CD4-positive, alpha-beta T cell treated with Interferon gamma for 1 hour (primary cell): ENCODE measurements around the gene METTL16.
"Not testable (repeated sequence)": the region's sequence is repeated elsewhere in the genome, so short reads cannot be mapped to it uniquely, and the experiment has no call there.

Experiments used
- DNase-seq: peaks from one replicate; pipeline ENCODE4 v3.0.0-alpha.2; 2020

Gene METTL16, protein sequence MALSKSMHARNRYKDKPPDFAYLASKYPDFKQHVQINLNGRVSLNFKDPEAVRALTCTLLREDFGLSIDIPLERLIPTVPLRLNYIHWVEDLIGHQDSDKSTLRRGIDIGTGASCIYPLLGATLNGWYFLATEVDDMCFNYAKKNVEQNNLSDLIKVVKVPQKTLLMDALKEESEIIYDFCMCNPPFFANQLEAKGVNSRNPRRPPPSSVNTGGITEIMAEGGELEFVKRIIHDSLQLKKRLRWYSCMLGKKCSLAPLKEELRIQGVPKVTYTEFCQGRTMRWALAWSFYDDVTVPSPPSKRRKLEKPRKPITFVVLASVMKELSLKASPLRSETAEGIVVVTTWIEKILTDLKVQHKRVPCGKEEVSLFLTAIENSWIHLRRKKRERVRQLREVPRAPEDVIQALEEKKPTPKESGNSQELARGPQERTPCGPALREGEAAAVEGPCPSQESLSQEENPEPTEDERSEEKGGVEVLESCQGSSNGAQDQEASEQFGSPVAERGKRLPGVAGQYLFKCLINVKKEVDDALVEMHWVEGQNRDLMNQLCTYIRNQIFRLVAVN

DNA sequence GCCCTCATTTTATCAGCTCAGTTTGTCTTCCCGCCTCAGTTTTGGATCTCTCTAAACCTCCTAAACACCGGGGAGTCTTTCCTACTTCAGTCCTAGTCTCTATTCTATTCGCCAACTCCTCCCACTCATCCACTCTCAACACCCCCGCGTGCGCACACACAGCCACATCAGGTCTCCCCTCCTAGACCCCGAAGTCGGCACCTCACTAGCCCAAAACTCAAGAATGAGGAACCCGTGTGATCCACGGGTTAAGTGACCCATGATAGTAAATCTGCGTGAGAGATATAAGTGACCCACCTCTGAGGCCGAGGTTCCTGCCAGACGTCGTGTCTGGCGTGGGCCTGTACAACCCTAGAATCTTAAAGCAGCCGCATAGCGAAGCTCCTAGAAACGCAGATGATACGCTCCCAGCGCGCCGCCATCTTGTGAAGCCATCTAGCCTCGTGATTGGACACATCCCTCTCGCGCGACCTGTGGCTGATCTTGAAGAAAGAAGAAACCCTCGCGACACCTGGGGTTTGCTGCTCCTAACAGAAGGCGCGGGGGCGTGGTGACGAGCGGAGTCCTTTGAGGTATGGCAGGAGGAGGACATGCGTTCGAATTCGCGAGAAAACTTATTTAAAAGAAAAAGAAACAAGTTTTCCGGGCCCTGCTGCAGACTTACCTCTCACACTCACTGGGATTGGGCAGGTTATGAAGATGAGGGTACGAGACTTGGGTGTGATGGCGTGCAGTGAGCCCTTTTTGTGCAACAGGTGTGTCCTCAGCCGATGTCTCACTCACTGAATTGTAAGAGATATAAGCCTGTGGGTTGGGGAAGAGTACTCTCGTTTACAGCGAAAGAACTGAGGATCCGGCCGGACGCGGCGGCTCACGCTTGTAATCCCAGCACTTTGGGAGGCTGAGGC is at the start of gene METTL16:
METTL16 (minus strand) TSS at position 427 of the 908 bp plus-strand sequence. CDS start 9,557 bp downstream, outside the sequence.
- peak; percentile 96 for DNase-seq

DNA sequence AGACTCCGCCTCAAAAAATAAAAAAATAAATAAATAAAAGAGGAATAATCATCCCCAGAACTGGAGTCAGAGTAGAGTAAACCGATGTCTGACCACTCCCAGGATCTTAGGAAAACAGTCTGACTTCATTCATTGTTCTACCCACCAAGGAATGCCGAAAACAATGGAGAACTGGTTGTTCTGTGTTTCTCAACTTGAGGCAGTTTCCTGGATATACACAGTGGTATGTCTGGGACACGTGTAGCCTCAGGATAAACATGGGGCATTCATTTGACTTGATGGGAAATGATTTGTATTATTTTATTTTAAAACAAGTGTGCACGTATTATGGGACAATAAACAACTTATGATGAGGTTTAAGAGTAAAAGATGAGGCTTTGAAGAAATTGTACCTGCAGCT is 49.0 kb upstream of the METTL16 start:
- no peak for DNase-seq

DNA sequence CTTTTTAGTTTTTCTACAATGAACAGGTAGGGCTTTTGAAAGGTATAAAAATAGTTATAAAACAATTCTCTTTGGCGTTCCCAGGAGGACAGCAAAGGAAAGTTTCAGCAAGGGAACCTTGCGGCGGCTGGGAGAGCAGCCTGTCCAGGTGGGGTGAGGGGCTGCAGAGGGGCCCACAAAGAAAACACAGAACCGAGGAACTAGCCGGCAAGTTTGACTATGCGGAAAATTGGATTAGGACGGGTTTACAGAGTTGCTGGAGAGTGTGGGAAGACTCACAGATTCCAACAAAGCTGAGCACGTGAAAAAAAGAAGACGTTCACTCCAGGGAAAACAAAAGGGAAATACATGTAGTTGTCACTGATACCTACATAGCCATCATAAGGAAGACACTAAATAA is 40.2 kb upstream of the METTL16 start:
- DNase-seq, result no peak

DNA sequence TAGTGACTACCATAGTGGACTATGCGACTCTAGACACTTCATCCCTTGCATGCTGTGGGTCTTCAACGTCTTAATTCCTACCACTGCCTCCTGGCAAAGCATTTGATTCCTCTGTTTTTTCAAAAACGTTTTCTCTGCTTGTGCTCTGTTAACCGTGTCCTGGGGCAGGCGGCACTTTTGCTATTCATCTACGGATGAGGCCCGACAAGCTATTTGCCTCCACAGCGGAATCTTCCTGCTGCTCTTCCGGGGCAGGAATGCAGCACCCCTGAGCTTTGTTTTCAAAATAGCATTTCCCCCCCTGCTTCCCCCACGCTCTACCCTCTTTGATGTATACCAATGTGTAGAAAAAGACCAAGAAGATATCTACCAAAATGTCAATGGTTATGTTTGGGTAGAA is 39.8 kb upstream of the METTL16 start:
- no peak for DNase-seq

DNA sequence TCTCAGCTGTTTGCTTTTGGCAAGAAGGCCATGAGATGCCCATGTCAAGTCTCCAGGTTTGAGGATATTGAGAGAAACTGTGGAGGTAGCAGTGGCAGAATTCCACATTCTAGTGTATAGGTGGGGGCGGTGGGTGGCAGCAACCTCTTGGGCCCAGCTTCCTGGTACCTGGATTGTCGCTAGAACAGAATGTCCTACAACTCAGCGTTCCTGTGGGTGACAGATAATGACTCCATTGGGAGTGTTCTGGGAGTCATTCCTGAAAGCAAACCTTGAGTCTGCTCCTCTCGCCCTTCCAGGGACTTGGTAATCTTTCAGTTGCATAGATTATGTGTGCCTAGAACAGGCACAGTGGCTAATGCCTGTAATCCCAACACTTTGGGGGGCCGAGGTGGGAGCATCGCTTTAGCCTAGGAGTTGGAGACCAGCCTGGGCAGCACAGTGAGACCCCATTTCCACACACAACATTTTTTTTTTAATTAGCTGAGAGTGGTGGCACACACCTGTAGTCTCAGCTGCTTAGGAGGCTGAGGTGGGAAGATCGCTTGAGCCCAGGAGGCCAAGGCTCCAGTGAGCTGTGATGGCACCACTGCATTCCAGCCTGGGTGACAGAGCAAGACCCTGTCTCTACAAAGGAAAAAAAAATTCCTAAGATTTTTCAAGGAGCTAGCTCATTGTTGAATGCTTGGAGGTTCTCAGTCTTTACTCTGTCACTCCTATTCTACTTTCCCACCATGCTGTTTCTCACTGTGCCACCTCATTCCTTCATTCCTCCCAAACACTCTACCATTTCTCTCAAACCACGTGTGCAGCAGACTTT is 37.9 kb upstream of the METTL16 start:
- no peak for DNase-seq

DNA sequence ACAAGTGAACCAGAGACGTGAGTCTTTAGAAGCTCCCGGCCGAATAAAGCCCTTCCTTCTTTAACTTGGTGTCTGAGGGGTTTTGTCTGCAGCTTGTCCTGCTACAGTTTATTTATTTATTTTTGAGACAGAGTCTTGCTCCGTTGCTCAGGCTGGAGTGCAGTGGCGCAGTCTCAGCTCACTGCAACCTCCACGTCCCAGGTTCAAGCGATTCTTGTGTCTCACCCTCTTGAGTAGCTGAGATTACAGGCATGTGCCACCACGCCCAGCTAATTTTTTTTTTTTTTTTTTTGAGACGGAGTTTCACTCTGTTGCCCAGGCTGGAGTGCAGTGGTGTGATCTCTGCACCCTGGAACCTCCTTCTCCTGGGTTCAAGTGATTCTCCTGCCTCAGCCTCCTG is 36.3 kb upstream of the METTL16 start:
- not testable (repeated sequence) for DNase-seq

DNA sequence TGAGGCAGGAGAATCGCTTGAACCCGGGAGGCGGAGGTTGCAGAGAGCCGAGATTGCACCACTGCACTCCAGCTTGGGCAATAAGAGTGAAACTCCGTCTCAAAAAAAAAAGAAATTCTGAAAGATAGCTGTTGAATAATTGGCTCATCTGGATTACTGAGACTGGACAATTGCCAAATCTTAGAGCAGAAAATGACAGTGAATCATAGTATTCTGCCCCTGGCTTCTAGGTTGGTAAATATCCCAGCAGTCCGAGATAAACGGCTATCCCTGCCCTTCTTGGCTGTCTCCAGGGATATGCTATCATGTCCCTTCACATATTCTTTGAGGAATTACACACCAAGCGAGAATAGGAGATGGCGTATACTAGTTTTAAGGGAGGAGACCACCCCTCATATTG is 35.5 kb upstream of the METTL16 start:
- no peak for DNase-seq

DNA sequence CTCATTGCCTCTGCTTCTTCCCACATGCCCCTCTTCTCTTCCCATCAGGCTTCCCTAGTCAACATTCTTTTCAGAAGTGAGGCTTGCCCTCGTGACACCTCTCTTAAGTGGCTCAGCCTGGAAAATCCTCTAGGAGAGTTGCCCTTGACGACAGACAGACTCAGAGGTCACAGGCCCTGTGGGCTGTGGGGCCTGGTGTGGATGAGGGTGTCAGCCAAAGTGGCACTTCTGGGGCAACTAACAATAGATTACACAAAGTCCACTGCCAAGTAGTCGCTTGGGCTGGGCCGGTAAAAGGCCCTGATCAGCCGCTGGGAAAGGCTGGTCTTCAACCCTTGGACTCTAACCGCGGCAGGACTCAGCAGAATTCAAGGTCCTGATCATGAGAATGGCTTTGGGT is 33.7 kb upstream of the METTL16 start:
- no peak for DNase-seq

DNA sequence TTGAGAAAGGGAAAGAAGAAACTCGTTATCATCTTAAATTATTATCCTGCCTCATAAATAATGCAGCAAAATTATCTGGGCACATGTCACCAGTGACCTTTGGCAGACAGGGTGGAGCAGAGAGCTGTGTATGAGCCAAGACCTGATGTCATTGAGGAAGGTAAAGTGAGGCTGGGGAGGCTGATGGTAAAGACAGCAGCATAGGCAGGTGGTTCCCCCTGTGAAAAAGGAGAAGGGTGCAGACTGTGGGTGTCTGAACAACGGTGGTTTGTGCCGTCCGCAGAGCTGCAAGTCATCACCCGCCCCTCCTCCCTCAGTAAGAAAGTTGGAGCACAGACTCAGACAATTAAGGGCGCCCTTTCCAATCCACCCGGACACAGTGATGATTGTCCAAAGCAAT is 30.8 kb upstream of the METTL16 start:
- DNase-seq, result peak; percentile 1

DNA sequence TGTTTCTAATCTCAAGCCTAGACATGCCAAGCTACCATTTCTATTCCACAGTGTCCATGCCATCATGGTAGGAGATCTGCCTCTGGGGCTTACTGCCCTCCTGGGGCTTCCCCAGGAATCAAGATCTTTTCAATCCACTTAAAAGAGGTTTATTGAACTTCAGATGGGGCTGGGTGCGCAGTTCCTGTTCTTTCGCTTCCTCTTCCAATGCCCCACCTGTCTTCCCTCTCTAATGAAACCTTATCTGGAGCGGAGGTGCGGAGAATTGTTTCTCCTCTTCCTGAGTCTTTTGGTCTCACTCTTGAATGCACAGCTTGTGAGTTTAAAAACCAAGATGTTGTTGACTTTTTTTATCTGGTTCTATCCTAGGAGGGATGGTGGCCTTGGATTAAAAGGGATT is 30.4 kb upstream of the METTL16 start:
- no peak for DNase-seq

DNA sequence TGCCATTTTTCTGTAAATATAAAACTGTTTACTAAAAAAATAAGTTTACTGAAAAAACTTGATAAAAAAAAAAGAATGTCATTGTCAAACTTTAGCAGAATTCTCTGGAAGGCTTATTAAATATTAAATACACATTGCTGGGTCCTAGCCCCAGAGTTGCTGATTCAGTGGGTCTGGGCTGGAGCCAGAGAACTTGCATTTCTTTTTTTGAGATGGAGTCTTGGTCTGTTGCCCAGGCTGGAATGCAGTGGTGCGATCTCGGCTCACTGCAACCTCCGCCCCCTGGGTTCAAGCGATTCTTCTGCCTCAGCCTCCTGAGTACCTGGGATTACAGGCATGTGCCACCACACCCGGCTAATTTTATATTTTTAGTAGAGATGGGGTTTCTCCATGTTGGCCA is 25.9 kb upstream of the METTL16 start:
- DNase-seq, result not testable (repeated sequence)

DNA sequence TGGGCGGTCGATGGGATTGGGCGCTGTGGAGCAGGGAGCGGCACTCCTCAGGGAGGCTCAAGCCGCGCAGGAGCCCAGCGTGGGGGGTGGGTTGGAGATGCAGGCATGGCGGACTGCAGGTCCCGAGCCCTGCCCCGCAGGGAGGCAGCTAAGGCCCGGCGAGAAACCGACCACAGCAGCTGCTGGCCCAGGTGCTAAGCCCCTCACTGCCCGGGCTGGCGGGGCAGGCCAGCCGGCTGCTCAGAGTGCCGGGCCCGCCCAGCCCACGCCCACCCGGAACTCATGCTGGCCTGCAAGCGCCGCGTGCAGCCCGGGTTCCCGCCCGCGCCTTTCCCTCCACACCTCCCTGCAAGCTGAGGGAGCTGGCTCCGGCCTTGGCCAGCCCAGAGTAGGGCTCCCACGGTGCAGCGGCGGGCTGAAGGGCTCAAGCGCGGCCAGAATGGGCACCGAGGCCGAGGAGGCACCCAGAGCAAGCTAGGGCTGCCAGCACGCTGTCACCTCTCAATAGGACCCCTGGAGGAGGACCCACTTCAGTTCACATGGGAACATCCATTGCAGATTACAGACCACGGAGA is 20.5 kb upstream of the METTL16 start:
- no peak for DNase-seq

DNA sequence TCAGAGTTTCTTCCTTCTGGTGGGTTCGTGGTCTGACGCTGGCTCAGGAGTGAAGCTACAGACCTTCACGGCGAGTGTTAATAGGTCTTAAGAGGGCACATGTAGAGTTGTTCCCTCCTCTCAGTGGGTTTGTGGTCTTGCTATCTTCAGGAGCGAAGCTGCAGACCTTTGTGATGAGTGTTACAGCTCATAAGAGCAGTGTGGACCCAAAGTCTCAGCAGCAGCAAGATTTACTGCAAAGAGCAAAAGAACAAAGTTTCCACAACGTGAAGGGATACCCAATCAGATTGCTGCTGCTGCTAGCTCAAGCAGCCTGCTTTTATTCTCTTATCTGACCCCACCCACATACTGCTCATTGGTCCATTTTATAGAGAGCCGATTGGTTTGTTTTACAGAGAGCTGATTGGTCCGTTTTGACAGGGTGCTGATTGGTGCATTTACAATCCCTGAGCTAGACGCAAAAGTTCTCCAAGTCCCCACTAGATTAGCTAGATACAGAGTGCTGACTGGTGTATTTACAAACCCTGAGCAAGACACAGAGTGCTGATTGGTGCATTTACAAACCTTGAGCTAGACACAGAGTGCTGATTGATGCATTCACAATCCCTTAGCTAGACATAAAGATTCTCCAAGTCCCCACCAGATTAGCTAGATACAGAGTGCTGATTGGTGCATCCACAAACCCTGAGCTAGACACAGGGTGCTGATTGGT is 19.7 kb upstream of the METTL16 start:
- not testable (repeated sequence) for DNase-seq

DNA sequence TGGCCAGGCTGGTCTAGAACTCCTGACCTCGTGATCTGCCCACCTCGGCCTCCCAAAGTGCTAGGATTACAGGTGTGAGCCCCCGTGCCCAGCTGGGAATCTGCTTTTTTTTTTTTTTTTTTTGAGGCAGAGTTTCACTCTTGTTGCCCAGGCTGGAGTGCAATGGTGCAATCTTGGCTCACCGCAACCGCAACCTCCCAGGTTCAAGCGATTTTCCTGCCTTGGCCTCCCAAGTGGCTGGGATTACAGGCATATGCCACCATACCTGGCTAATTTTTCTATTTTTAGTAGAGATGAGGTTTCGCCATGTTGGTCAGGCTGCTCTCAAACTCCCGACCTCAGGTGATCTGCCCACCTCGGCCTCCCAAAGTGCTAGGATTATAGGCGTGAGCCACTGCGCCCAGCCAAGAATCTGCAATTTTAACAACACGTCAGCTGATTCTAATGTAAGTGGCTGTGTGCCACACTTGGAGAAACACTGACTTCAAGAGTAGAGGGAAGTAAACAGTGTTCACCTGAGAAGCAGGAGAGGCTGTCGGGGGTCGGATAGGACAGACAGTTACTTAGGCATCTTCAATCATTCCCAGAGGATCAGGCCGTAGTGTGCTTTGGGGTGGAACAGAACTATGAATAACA is 10.2 kb upstream of the METTL16 start:
- DNase-seq, result not testable (repeated sequence)

DNA sequence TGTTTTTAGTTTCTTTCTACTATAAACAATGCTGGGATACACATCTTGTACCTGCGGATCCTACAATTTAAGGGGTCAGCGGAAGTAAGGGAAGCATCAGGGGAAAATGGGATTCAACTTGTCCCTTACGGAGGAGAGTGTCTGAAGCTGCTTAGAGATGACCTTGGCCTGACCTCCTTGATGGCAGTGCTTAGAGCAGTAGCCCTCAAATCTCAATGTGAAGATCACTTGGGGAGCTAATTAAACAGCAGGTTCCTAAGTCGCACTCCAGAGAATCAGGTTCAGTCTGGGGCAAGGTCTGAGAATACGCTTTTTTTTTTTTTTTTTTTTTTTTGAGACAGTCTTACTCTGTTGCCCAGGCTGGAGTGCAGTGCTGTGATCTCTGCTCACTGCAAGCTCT is 9.6 kb upstream of the METTL16 start:
- DNase-seq, result no peak

DNA sequence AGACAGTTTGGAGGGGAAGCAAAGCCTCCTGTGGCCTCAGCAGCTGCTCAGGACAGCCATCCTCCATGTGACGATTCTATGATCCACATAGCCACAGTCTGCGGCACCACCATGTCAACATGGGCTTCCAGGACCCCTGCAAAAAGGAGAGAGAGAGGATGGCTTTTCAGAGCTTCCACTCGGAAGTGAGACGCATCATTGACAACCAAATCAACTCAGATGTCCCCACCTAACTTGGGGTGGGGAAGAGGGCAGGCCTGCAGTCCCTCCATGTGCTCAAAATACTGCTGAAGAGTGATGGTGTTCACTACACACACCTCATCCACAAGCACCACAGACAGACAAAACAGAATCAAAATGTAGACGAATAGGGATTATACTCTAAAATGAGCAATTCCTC is 5.9 kb upstream of the METTL16 start:
- DNase-seq, result no peak

DNA sequence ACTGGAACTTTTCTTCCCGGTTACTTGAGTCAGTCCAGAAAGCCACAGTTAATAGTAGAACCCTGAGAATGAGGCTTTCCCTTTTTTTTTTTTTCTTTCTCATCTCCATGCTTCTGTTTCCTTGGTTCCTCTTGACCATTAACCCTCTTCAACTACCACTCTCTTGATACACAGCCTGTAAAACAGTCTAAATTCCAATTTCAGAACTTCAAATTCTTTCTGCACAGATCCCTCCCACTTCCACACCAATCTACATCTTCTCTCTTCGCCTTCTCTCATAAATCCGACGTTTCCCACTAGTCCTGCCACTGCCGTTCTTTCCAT is 588 bp downstream of the METTL16 start:
- DNase-seq, result no peak

DNA sequence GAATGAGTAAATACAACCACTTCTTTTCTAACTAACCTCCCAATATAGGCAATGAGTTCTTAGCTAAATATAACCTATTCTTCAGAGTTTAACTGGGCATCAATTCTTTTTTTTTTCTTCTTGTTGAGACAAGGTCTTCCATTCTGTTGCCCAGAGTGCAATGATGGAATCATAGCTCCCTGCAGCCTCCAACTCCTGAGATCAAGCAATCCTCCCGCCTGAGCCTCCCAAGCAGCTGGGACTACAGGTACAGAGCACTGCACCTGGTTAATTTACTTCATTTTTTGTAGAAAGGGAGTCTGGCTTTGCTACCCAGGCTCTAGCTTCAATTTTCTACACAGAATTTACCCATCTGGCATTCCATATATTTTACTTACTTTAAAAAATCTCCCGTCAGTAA is 1.1 kb downstream of the METTL16 start:
- no peak for DNase-seq

DNA sequence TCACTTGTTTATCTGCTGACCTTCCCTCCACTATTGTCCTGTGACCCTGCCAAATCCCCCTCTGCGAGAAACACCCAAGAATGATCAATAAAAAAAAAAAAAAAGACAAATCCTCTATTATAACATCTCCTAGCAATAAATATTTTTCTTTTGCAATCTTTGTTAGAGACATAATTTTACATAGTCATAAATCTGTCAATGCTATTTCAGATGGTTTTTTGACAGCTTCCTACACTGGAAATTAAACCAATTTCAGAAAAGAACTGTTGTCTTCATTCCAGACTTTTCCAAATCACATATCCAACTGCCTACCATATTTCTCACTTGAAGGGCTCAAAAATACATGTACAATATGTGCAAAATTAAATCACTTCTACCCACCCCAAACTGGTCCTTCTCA is 3.7 kb downstream of the METTL16 start:
- no peak for DNase-seq

DNA sequence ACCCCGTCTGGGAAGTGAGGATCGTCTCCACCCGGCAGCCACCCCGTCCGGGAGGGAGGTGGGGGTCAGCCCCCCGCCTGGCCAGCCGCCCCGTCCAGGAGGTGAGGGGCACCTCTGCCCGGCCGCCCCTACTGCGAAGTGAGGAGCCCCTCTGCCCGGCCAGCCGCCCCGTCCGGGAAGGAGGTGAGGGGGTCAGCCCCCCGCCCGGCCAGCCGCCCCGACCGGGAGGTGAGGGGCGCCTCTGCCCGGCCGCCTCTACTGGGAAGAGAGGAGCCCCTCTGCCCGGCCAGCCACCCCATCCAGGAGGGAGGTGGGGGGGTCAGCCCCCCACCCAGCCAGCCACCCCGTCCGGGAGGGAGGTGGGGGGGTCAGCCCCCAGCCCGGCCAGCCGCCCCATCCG is 4.7 kb downstream of the METTL16 start:
- not testable (repeated sequence) for DNase-seq

DNA sequence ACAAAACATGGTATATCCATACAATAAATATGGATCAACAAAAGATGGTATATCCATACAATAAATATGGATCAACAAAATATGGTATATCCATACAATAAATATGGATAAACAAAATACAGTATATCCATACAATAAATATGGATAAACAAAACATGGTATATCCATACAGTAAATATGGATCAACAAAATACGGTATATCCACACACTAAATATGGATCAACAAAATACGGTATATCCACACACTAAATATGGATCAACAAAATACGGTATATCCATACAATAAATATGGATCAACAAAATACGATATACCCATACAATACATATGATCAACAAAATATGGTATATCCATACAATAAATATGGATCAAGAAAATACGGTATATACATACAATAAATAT is 8.1 kb downstream of the METTL16 start:
- no peak for DNase-seq
